Endodermal cell (in vitro differentiated cells): ENCODE measurements around the gene CDH13. TPM values are rescaled to one million over a fixed set of nuclear protein-coding genes. Genes with fewer than 3 reads are reported as not detected.

ENCODE experiments used
- DNase-seq: peaks from one replicate; pipeline ENCODE4 v3.0.0-alpha.2; 2017
- H3K27ac ChIP-seq: 2 replicates; pipeline ENCODE4 v1.5.1; 2013; ENCODE audit warnings: mild to moderate bottlenecking, low read depth, low read length, moderate library complexity
- H3K27me3 ChIP-seq: 2 replicates; pipeline ENCODE4 v1.6.1; 2013; ENCODE audit warnings: mild to moderate bottlenecking, low read length, moderate library complexity; ENCODE audit not compliant: insufficient read depth, control insufficient read depth, poor library complexity, severe bottlenecking
- H3K36me3 ChIP-seq: 2 replicates; pipeline ENCODE4 v1.7.0; 2013; ENCODE audit warnings: mild to moderate bottlenecking, low read length, moderate library complexity; ENCODE audit not compliant: control insufficient read depth, insufficient read depth
- H3K4me1 ChIP-seq: one replicate; pipeline ENCODE4 v1.7.0; 2013; ENCODE audit warnings: low read length; ENCODE audit not compliant: control insufficient read depth, insufficient read depth
- H3K4me3 ChIP-seq: 2 replicates; pipeline ENCODE4 v1.5.1; 2013; ENCODE audit warnings: mild to moderate bottlenecking, low read length, moderate library complexity
- H3K9ac ChIP-seq: 2 replicates; pipeline ENCODE4 v1.6.1; 2013; ENCODE audit warnings: mild to moderate bottlenecking, low read length, moderate library complexity; ENCODE audit not compliant: poor library complexity, severe bottlenecking; ENCODE audit errors: extremely low read depth
- H3K9me3 ChIP-seq: 2 replicates; pipeline ENCODE4 v1.6.1; 2013; ENCODE audit warnings: mild to moderate bottlenecking, low read length, moderate library complexity; ENCODE audit not compliant: control insufficient read depth
- H3K27ac Mint-ChIP-seq: 2 replicates; pipeline ENCODE4 v1.8.0; 2020; ENCODE audit warnings: mixed read lengths
- H3K27me3 Mint-ChIP-seq: 2 replicates; pipeline ENCODE4 v1.8.0; 2021; ENCODE audit warnings: mild to moderate bottlenecking, mixed read lengths; ENCODE audit not compliant: insufficient read depth
- H3K36me3 Mint-ChIP-seq: 2 replicates; pipeline ENCODE4 v1.8.0; 2020; ENCODE audit warnings: low read depth, mixed read lengths
- H3K4me1 Mint-ChIP-seq: 2 replicates; pipeline ENCODE4 v1.8.0; 2020; ENCODE audit warnings: mixed read lengths
- H3K4me3 Mint-ChIP-seq: 2 replicates; pipeline ENCODE4 v1.8.0; 2020; ENCODE audit warnings: mild to moderate bottlenecking, moderate library complexity, mixed read lengths
- H3K9me3 Mint-ChIP-seq: 2 replicates; pipeline ENCODE4 v1.8.0; 2020; ENCODE audit warnings: mild to moderate bottlenecking, mixed read lengths
- WGBS, 2 experiments: methylation state at CpG; one replicate each; pipeline versions ENCODE4 v1.1.5 to v1.1.7; 2013; ENCODE audit warnings: missing lambda C conversion rate in 2 of 2, mixed read lengths in 1 of 2; ENCODE audit not compliant: insufficient coverage in 1 of 2, insufficient read length in 1 of 2; 5-methylcytosine and 5-hydroxymethylcytosine counted together
- total RNA-seq, 2 donors: library from RNA; stranded (reverse); fragmentation: NEBNext Ultra II Directional in 1 of 2; extraction: Animal tissue kit (Norgen Biotek cat#: 25700) in 1 of 2; gene quantifications; 2 replicates in 1 of 2; 3 replicates in 1 of 2; pipeline ENCODE4 v1.2.1, GENCODE V29; 2021
- TF ChIP-seq, protein P1 (sequence below): fragments of 200-600 bp; sonication (generic); conservative IDR thresholded peaks from 2 replicates; pipeline ENCODE4 v1.5.0; 2021; ENCODE audit warnings: antibody characterized with exemption, mild to moderate bottlenecking

Gene CDH13
- total RNA-seq, 2 donors from 2014 or later: 0.86 to 1.8 TPM

DNA sequence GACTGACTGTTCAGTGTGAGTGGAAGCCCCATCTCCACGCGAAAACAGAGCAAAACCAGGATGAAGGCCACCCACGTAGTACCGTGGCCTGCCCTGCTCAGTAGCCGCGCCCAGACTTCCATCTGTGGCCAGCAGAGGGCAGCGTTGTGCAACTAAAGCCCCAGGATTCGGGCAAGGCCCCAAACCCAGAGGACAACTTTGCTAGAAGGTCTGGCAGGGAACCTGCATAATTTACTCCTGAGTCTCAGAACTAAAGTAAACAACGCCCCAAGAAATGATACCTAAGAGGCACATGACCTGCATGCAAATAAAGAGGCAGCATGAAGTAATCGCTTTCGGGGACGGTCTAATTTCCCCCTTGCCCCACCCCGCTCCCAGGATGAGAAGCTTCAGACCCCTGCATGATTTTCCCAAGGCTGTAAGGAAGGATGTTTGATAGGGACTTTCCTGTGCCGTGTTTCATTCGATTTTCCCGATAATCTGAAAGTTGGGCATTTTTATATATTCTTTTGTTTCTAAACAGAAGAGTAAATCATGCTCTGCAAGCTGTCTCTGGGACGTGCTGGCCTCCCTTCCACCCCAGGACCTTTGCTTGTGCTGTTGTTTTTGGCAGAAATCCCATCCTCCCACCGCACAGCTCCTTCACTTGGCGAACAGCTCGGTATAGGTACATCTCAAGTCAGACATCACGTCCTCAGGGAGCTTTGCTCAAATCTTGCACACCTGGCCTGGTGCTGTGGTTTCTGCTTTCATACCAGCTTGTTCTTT lies 1199.6 kb downstream of the CDH13 start:
- Mint-ChIP-seq H3K27ac (peak overlapping the region; percentile 59), H3K27me3 (no peaks in the 10 kb centered on the region), H3K4me3 (no peak overlapping the region), H3K4me1 (peaks cover 31% of the 10 kb centered on the region), H3K9me3 (peaks cover 4% of the 10 kb centered on the region), H3K36me3 (no peaks in the 10 kb centered on the region)
- TF ChIP-seq, protein P1, sequence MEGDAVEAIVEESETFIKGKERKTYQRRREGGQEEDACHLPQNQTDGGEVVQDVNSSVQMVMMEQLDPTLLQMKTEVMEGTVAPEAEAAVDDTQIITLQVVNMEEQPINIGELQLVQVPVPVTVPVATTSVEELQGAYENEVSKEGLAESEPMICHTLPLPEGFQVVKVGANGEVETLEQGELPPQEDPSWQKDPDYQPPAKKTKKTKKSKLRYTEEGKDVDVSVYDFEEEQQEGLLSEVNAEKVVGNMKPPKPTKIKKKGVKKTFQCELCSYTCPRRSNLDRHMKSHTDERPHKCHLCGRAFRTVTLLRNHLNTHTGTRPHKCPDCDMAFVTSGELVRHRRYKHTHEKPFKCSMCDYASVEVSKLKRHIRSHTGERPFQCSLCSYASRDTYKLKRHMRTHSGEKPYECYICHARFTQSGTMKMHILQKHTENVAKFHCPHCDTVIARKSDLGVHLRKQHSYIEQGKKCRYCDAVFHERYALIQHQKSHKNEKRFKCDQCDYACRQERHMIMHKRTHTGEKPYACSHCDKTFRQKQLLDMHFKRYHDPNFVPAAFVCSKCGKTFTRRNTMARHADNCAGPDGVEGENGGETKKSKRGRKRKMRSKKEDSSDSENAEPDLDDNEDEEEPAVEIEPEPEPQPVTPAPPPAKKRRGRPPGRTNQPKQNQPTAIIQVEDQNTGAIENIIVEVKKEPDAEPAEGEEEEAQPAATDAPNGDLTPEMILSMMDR: peak; percentile 95
- H3K9me3 ChIP-seq: no peaks in the 10 kb centered on the region
- H3K9ac ChIP-seq: no peak overlapping the region
- H3K4me3 ChIP-seq: no peak overlapping the region
- no peaks in the 10 kb centered on the region for H3K27me3 ChIP-seq
- no peaks in the 10 kb centered on the region for H3K36me3 ChIP-seq
- peaks cover 11% of the 10 kb centered on the region for H3K4me1 ChIP-seq
- DNase-seq: peak; percentile 96
- no peak overlapping the region for H3K27ac ChIP-seq
- WGBS, 2 experiments: 46 to 55% methylated on average over 12 to 21 of the region's 21 CpGs

DNA sequence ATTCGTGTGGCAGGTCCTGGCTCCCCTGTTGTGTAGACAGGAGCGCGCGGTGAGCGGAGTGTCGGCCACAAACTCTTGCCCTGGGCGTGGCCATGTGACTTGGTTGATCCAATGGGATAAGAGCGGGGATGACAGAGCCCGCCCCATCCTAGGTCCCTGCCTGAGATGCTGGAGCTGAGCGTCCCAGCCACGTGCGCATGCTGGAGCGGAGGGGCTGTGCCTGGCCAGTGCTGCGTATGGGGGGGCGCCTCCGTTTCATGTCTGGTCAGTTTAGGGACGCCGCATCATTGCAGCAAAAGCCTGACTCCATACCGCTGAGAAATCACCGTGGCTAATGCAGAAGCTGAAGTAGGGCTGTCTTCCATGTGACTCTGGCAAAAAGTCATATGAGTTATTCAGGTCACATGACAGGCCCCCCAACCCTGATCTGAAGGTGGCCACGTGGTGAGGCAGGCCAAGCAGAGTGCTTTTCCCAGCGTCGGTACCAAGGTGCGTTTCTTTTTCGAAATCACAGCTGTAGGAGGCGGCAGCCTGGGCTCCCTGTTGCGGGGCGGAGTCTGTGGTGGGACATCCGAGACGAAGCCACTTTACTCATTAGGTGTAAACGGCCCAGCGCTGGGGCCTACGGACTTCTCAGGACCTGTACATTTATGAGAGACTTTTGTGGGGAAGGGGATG lies 1203.5 kb downstream of the CDH13 start:
- H3K9ac ChIP-seq: no peak overlapping the region
- Mint-ChIP-seq H3K27me3 (no peaks in the 10 kb centered on the region), H3K4me1 (peaks cover 19% of the 10 kb centered on the region), H3K4me3 (no peak overlapping the region), H3K36me3 (peaks cover 17% of the 10 kb centered on the region), H3K9me3 (peaks cover 25% of the 10 kb centered on the region), H3K27ac (no peak overlapping the region)
- peak; percentile 49 for DNase-seq
- no peak overlapping the region for H3K4me3 ChIP-seq
- no peaks in the 10 kb centered on the region for H3K27me3 ChIP-seq
- no peak overlapping the region for H3K27ac ChIP-seq
- TF ChIP-seq, protein P1: no peak
- peaks cover 4% of the 10 kb centered on the region for H3K4me1 ChIP-seq
- 93 to 94% methylated on average over 20 to 33 of the region's 33 CpGs for WGBS, 2 experiments
- peaks cover 24% of the 10 kb centered on the region for H3K9me3 ChIP-seq
- H3K36me3 ChIP-seq: no peaks in the 10 kb centered on the region

DNA sequence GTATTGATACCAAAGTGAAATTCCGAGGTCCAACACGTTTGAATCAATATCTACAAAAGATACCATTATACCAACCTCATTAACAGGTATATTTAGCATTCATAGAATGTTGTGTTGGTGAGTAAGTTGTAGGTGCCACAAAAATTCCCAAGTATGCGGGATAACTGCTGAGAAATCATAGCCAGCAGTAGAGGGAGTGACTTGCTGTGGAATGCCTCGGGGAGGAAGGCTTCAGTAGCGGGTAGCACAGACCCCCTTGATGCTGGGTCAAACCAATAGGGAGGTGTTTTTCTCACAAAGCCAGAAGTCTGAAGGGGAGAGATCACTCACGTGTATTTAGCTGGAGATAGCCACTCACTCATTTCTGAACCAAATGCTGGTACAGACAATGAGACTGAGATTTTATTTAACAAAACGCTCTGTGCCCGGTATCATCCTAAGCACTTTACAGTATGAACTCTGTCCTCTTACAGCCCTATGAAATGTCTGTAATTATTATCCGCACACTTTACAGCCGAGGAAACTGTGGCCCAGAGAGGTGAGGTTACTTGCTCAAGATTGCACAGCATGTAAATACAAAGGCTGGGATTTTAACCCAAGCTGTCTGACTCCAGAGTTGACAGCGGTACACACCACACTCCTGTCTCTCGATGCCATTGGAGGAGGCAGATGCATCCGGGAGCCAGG lies 1204.1 kb downstream of the CDH13 start:
- H3K9ac ChIP-seq: no peak overlapping the region
- H3K36me3 Mint-ChIP-seq: peaks cover 17% of the 10 kb centered on the region
- peaks cover 25% of the 10 kb centered on the region for H3K9me3 Mint-ChIP-seq
- no peaks in the 10 kb centered on the region for H3K27me3 ChIP-seq
- peaks cover under 1% of the 10 kb centered on the region for H3K4me1 ChIP-seq
- TF ChIP-seq, protein P1: no peak
- H3K27me3 Mint-ChIP-seq: no peaks in the 10 kb centered on the region
- no peak overlapping the region for H3K27ac ChIP-seq
- no peak overlapping the region for H3K27ac Mint-ChIP-seq
- peaks cover 24% of the 10 kb centered on the region for H3K9me3 ChIP-seq
- no peak overlapping the region for H3K4me3 ChIP-seq
- peak; percentile 35 for DNase-seq
- no peak overlapping the region for H3K4me3 Mint-ChIP-seq
- WGBS, 2 experiments: 91 to 93% methylated on average over 10 to 11 of the region's 13 CpGs
- H3K4me1 Mint-ChIP-seq: peaks cover 24% of the 10 kb centered on the region
- no peaks in the 10 kb centered on the region for H3K36me3 ChIP-seq
